T47D (cell line): ENCODE results near the gene FN3KRP.

Source experiments
- DNase-seq, 2 experiments: peaks; one replicate each; pipeline versions ENCODE4 v3.0.0 to v3.0.0-alpha.2; 2011 to 2012; ENCODE audit warnings: low read depth in 1 of 2, low spot score in 1 of 2
- JUND ChIP-seq: IDR thresholded peaks from 2 replicates; pipeline ENCODE4 v1.6.1; 2012; ENCODE audit warnings: low read depth
- in situ Hi-C: cut with HindIII; loops from 2 replicates; pipeline ENCODE4 v1.10.0; 2016; ENCODE audit warnings: low sequenced_read_pairs, low pct_unique_long_range_greater_than_20kb

Gene FN3KRP

DNA sequence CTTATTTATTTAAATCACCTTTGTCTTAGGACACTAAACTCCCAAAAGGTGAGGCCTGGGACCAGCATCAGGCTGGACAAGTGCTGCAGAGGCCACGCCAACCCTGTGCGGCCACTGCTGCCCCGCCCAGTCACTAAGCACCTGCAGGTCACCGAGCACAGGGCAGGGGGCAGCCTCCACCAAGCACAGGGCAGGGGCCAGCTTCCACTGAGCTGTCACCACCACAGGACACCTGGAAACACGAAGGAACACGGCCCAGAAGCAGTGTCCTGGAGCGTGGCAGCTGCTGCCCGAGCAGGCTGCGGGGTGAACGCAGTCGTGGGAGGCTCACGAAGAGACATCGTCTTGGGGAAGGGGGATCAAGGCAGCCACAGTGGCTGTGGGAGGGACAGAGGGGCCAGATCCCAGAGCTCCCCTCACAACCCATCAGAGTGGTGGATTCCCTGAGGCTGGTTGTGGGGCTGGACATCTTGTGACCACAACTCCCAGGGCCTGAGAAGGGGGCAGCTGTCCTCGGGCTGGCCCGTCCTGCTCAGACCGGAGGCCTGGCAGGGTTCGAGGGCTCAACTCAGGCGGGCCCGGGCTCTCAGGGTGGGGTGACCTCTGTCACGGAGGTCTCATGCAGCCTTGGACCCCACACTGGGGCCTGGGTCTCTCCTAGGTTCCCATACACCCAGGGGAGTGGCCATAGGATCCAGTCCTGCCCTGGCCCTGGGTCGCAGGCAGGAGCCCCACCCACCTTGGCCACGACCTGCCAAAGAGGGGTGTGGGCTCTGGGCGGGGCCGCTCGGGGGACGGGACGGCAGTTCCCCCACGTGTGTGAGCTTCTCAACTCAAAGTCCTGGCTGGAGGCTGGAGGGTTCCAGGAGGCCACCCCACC lies 36.7 kb upstream of the FN3KRP start:
- TF ChIP-seq JUND, result no peak
- in situ Hi-C loops, result no loop called here
- DNase-seq, result no peak

DNA sequence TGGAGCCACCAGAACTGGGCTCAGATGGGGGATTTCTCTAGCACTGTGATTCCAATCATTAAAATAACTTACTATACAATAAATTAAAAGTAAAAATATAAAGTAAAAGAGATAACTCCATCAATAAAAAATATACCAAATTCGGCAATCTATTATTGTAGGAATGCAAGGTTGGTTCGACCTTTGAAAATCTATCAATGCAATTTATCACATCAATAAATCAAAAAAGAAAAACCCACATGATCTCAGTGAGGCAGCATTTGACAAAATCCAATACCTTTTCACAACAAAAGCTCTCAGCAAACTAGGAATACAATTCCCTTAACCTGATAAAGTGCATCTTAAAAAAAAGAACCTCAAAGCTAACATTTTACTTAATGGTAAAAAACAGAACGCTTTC lies 35.0 kb upstream of the FN3KRP start:
- TF ChIP-seq JUND, result no peak
- in situ Hi-C loops, result no loop called here
- no peak for DNase-seq

DNA sequence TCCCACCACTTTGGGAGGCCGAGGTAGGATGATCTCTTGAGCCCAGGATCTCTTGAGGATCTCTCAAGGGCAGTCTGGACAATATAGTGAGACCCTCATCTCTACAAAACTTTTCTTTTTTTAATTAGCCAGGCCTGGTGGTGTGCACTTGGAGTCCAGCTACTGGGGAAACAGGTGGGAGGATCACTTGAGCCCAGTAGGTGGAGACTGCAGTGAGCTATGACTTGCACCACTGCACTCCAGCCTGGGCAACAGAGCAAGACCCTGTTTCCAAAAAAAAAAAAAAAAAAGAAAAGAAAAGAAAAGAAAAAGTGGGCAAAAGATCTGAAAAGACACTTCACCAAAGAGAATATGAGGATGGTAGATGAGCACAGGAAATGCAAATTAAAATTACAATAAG lies 33.0 kb upstream of the FN3KRP start:
- no peak for TF ChIP-seq JUND
- DNase-seq, result no peak
- in situ Hi-C loops, result no loop called here

DNA sequence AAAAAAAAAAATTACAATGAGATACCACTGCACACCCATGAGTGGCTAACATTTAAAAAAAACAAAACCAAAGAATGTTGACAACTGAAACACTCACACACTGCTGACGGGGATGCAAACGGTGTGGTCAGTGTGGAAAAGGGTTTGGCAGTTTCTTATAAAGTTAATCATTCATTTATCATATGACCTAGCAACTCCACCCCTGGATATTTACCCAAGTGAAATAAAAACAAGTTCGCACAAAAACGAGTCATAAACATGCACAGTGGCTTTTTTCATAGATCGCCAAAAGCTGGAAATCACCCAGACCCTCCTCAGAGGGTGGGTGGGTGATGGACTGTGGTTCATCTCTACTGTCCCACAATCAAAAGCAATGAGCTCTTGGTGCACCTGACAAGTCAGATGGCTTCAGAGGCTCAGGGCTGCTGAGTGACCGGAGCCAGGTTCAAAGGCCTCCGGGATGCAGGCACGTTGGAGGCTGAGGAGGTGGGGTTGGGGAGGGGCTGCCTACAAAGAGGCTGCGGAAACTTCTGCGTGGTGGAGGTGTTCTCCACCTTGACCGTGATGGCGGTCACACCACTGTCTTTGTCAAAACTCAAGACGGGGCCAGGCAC lies 32.2 kb upstream of the FN3KRP start:
- in situ Hi-C loops, result no loop called here
- DNase-seq, result no peak
- TF ChIP-seq JUND, result no peak

DNA sequence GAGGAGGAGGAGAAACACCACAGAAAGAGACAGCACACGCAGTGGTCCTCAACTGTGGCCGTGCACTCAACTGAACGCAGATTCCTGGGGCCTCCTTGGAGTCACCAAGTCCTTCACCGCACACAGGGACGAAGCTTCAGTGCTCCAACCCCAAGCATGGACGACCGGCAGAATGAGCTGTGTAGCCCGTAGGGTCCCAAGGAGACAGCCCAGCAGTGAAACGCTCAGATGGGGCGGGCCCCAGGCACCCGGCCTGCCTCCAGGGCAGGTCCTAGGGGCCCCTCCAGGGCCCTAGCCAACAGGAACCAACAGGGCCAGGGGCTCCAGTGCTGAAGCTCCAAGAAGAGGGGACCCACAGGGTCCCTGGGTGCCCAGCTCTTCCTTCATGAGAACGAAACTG lies 31.2 kb upstream of the FN3KRP start:
- in situ Hi-C loops, result no loop called here
- DNase-seq, result no peak
- TF ChIP-seq JUND, result no peak

DNA sequence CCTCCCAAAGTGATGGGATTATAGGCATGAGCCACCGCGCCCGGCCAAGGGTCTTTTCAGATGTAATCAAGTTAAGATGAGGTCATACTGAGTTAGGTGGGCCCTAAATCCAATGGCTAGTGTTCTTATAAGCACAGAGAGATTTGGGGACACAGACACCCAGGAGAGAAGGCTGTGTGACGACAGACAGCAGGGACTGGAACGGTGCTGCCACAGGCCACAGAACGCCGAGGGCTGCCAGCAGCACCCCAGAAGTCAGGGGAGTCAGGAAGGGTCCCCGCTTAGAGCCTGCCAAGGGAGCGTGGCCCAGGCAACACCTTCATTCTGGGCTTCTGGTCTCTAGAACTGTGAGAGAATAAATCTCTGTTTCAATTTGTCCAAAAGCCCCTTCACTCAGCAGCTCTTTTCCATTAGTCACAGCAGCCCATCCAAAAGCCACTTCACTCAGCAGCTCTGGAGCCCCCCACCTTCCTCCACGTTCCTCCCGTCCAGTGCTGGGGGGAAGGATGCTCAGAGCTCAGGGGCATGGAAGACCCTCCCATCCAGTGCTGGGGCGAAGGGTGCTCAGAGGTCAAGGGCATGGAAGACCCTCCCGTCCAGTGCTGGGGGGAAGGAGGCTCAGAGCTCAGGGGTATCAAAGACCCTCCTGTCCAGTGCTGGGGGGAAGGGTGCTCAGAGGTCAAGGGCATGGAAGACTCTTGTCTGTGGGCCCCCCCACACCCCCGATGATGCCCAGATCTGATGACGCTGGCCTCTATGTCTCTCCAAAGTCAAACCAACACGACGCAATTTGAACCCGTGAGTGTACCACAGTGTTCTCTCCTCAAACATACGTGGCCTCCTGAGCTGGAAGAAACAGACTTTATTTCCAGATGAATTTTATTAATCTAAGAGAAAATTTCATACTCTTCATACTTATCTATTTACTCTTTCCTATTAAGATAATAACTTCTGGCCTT lies 29.9 kb upstream of the FN3KRP start:
- no peak for TF ChIP-seq JUND
- no peak for DNase-seq
- in situ Hi-C loops, result no loop called here

DNA sequence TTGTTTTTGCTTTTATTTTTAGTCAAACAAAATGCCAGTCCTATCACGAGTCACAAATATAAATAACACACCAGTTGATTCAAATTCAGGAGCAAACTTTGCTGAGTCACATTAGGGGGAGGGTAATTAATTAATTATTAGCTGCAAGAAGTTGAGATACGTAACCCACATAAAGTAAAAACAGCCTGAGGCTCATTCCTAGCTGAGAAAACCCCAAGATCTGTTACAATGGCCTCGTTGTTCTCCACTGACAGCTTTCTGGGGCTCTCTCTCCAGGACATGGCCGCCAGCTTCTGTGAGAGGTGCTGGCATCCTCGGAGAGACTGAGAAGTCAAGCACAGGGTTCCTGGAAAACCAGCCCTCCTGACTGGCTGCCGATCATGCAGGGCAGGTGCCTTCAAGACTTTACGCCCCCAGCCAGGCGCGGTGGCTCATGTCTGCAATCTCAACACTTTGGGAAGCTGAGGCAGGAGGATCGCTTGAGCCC lies 29.1 kb upstream of the FN3KRP start:
- no peak for TF ChIP-seq JUND
- in situ Hi-C loops, result no loop called here
- DNase-seq, result no peak

DNA sequence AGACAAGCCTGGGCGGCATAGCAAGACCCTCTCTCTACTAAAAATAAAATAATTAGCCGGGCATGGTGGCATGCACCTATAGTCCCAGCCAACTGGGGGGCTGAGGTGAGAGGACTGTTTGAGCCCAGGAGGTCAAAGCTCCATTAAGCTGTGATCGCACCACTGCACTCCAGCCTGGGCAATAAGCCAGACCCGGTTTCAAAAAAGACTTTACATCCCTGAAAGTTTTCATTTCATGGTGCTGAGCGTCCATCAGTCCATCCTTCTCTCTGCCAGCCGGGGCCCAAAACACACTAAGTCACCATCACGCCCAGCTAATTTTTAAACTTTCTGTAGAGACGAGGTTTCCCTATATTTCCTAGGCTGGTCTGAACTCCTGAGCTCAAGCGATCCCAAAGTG lies 28.6 kb upstream of the FN3KRP start:
- no peak for TF ChIP-seq JUND
- in situ Hi-C loops, result no loop called here
- DNase-seq, result no peak

DNA sequence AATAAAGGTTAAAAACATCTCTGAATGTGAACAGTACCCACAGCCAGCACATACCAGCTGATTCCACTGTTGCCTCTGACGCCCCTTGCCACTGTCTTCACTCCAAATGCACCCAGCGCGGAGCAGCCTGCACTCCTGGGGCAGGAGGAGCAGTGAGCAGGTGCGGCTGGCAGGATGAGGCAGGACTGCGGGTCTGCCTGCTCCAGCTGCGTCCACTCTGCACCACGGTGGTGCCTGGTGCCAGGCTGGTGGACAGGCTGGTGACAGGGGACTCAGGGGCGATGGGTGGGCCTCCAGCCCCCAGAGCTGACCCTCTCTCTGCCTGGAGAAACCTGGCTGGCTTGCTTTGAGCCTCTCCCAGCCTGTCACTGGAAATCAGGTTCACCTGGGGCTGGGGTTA lies 27.4 kb upstream of the FN3KRP start:
- in situ Hi-C loops, result no loop called here
- TF ChIP-seq JUND, result no peak
- DNase-seq, result no peak

DNA sequence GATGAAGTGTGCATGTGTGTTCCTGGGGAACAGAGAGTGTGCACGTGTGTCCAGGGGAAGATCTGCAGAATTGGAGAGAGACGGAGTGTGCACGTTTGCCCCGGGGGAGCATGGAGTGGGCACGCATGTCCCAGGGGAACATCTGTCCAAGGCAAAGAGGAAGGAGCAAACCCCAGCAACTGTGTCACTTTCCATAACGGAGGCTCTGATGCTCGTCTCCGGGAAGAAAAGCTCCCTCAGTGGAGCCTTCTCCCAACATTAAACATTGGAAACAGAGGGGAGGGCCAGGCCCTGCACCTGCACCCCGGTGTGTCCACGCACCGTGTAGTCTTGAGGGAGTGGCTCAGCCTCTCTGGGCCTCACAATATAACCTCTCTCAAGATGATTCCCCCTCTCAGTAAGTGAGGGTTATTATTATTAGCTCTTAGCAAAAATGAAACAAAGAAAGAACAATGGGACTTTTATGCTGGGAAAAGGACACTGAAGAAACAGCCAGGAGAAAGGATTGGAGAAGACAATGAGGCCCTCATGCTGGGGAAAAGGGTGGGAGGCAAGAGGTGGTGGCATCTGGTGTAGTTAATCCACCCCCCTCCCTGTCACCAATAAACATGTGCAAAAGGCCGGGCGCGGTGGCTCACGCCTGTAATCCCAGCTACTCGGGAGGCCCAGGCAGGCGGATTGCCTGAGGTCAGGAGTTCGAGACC lies 25.6 kb upstream of the FN3KRP start:
- no peak for TF ChIP-seq JUND
- DNase-seq, result no peak
- in situ Hi-C loops, result no loop called here

DNA sequence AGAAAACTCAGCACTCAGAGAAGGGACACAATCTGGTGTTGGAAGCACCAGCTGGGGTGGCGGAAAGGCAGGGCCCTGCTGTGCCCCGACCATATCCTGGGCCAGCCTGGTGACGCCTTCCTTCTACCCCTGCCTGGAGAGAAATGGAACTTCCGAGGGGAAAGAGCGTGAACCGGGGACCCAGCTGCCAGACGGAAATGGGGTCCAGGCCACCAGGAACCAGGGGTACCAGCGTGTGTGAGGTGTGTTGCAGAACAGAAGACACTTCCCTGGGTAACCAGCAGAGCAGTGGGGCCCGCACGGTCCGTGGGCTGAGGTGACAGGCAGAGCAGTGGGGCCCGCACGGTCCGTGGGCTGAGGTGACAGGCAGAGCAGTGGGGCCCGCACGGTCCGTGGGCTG lies 24.8 kb upstream of the FN3KRP start:
- TF ChIP-seq JUND, result no peak
- DNase-seq, result no peak
- in situ Hi-C loops, result no loop called here

DNA sequence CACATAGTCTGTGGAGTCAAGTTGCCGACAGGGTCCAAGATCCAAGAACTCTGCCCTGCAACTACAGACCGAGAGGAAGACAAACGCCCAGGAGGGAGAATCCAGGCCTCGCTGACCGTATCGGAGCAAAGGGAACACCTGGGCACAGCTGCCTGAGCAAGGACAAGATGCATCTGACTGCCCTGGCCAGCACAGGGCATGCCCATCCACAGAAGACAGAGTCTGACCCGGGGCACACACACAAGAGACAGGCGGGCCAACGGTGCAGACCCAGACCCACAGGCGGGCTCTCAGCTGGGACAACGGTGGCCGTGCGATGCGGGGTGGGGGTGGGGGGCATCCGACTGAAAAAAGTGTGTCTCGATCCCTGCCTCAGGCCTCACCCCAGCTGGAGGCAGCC lies 24.2 kb upstream of the FN3KRP start:
- in situ Hi-C loops, result no loop called here
- DNase-seq, result no peak
- no peak for TF ChIP-seq JUND
